T-helper 2 cell treated with Interferon-gamma antibody and Interleukin-4, amounts not matched to agents 100 ng/mL and 5 ng/mL, for 36 hours (primary cell): ENCODE data around the gene FOXJ3. TPM values are rescaled to one million over a fixed set of nuclear protein-coding genes. Genes with fewer than 3 reads are reported as not detected.

Experiments used
- intact Hi-C: fragments of 100-400 bp; cut with micrococcal nuclease; formaldehyde crosslinking; loops from one replicate; pipeline ENCODE4 v1.15.1; 2023
- total RNA-seq: library from RNA; stranded (reverse); gene quantifications from 2 replicates; pipeline ENCODE4 v1.2.3, GENCODE V29; 2022

FOXJ3 gene
- total RNA-seq, result 47.8 and 51.7 TPM in 2 replicates

GRCh38 chr1:42335050-42335808 lies at the start of gene FOXJ3:
Gene FOXJ3 (minus strand): TSS chr1:42335235. CDS start chr1:42311093, 24,142 bp downstream.
- intact Hi-C loops, result loop anchor here (1.0 to 10.0 kb wide), 7 partner anchors 16 to 432 kb away; partner anchors contain the start of genes C1orf50, HIVEP3, P3H1 and PPCS

DNA sequence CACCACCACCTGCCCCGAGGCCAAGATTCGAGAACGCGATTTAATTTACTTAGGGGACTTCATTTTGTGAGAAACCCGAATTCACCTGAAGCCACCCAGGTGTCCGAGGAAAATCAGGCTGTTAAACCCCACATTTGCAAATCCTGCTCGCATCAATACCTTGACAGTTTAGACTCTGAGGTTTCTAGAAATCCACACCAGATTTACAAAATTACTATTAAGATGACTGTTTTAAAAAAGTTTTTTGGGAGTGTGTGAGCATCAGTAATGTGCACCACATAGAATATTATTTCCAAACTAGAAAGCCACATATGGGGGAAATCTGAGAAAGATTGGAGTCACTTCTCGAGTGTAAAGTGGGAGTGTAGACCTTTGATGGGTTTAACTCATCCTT lies 46.2 kb upstream of the FOXJ3 start:
- intact Hi-C loops, result no loop called here

DNA sequence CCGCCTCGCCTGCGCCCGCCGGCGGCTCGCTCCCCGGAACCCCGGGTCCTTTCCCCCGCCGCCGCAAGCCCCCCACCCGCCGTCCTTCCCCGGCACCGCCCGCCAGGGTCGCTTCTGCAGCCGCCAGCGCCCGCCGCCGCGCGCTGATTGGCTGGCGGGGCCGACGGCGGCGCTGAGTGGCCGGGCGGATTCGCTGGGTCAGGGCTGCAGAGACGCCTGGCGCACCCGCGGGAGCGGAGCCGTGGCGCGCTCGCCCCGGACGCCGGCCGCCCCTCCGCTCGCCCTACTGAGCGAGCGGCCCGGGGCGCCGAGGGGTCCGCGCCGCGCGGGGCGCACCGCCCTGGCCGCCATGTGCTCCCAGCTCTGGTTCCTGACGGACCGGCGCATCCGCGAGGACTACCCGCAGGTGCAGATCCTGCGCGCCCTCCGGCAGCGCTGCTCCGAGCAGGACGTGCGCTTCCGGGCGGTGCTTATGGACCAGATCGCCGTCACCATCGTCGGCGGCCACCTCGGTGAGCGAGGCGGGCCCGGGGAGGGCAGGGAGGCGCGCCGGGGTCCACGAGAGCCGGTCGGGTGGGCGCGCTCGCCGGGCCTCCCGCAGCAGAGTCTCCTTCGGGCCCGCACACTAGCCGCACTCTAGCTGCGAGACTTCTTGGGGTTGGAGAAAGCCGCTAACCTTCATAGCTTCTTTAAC lies 45.7 kb upstream of the FOXJ3 start, which contains the start of gene RIMKLA:
Gene RIMKLA, plus strand, starts transcription at position 207 of the 694 bp plus-strand sequence. Its CDS starts 143 bp downstream, at position 350.
- intact Hi-C loops, result no loop called here

DNA sequence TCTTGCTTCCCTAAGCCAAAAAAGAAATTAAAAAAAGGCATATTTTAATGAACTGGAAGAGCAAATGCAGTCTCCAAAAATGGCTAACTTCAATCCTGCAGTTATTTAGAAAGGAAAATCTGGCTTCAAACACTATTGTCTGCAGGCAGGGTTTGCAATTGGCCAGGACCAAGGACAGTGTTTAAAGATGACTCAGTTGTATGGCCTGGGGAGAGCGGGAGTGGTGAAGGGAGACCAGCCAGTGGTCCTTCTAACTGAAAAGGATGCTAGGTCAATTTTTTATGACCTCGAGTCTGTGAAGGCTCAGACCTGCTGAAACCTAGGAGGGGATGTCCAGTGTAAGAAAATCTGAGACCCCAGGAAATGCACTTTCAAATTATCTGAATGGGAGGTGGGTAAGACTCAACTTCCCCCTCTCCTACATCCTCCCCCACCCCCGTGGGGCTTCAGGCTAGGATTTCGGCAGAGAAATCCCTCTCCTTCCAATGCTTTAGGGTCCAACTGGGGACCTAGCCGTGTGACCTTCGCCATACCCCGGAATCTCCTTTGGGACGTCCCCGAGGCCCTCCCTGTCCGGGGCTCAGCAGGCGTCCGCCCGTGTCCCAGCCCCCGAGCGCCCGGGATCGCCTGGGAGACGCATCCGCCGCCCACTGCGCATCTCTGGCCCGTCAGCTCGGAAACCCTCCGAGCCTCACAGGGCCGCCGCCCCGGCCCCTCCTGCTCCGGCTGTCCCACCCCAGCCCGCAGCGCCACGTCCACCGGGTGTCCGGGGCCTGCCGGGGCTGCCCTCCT lies 45.0 kb upstream of the FOXJ3 start:
- intact Hi-C loops, result no loop called here

GRCh38 chr1:42372796-42373195 lies 37.8 kb upstream of the FOXJ3 start:
- intact Hi-C loops, result no loop called here

DNA sequence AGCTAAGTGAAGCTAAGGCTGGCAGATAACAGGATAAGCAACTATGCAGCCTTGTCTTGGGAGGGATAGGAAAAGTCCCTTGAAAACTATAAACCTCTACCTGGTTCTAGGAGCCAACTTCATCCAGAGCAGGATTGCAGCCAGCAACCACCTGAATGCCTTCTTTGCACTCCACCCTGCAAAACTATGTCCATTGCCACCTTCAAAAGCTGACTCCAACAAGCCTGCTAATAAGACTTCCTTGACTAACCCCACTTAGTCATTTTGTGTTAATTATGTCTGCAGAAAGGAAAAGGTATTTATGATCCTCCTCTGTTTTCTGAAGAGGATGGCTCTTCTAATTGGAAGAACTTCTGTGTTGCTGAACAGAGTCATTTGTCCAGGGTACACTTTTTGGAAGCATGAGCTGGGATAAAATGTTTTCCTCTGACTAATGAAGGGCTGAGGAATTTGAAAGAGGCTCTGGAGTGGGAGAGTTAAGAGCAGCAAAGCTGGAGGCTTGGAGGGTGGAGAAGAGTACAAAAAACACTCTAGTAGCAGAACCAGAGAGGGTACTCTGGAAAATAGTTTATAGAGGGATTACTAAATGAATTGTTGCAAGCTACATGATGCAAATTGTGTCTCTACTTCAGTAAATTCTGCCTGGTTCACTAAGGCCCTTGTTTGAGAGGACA lies 36.0 kb upstream of the FOXJ3 start:
- intact Hi-C loops, result no loop called here

DNA sequence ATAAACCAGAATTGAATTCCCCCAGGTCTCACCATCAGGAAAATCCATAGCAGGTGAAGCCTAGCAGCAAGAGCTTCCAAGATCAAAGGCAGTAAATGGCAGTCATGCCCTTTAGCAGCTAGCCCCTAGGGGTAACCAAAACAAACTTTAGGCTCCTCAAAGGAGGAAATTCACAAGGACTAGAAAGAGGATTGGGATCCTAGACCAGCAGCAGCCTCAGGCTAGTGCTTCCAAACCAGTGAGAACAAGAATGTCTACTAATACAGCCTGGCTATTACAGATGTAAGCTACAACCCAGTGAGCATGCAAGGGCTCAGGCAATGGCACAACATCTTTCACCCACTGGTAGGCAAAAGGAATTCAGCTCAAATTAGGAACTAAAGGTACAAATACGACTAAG lies 34.4 kb upstream of the FOXJ3 start:
- intact Hi-C loops, result no loop called here

DNA sequence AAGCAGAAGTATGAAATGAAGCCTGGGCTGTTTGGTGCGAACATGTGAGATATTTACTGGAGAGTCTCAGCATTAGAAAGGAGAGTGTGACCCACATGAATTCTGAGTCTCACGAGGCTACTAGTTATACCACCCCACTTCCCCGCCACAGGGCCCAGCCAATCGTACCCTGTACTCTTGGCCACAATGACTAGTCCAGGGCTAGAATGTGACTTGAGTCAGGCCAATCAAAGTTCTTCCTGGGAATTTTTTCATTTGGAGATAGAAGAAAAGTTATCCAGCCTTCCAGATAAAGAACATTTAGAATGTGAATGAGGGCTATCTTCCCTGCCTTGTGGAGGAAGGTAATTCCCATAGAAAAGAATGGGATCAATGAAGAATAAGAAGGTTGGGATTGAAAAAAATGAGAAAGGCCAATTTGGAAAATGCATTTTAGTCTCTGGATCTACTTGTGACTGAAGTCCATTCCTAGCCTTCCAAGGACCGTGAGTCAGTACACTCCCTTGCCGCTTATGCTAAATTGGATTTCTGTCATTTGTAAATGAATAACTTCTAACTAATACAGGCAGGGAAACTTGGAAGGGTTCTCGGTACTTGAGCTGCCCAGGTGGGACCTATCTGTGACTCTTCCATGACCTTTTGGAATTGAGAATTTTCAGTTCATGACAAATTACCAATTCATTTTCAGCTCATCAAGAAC lies 33.2 kb upstream of the FOXJ3 start:
- intact Hi-C loops, result no loop called here

DNA sequence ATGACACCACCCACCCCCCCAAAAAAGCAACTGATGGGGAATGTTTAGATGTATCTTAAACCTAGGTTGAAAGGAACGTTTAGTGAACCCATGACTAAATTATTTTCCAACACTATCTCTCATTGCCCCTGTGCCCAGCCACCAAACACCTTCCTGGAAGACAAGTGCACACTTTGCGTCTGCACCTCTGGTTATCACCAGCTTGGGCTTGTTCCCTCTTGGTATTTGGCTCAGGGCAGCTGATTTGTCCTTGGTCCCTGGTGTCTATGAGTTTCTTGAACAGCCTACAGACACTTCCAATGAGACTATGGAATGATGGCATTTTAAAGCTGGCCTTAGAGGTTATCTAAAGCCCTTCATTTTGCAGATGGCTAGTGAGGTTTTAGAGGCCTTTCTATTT lies 30.1 kb upstream of the FOXJ3 start:
- intact Hi-C loops, result no loop called here

GRCh38 chr1:42364542-42364941 lies 29.5 kb upstream of the FOXJ3 start:
- intact Hi-C loops, result no loop called here

GRCh38 chr1:42364089-42364488 lies 29.1 kb upstream of the FOXJ3 start:
- intact Hi-C loops, result no loop called here

DNA sequence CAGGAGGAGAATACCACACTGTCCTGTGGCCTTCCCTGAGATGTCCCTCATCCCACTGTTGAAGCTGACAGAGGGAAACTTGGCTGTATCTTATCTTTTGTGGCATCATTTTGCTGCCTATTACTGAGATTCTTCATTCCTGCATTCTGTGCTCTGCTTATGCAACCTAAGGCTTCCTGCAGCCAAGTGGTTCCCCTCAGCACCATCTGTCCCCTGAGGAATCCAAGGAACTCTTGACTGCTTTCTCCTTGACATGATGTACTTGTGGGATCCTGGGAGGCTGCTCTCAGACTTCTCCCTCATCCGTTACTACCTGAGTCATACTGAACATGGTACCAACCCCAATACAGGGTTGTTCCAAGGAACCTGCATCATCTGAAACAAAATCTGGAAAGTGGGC lies 24.4 kb upstream of the FOXJ3 start:
- intact Hi-C loops, result no loop called here

- intact Hi-C loops, result no loop called here
Measured at GRCh38 chr1:42358791-42359190, 23.8 kb upstream of the FOXJ3 start.

GRCh38 chr1:42350086-42350485 lies 15.1 kb upstream of the FOXJ3 start:
- intact Hi-C loops, result no loop called here

DNA sequence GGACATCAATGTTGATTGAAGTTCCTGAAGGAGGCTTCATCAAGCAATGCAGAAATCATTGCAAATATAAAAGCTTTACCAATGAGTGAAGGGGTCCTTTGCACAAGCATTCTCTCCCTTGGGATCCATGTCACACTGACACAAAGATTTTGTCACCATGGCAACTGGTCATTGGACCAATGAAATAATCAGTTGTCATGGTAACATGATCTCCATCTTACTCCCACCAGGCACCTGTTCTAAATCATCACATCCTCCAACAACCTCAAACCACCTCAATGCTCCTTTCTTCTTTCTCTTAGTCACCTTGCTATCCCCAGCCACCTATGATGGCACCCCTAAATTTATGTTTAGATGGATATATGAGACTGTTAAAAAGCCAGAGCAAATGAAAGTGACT lies 13.5 kb upstream of the FOXJ3 start:
- intact Hi-C loops, result no loop called here

GRCh38 chr1:42343049-42343448 lies 8.0 kb upstream of the FOXJ3 start:
- intact Hi-C loops, result no loop called here

- intact Hi-C loops, result no loop called here
Measured at GRCh38 chr1:42340901-42341300, 5.9 kb upstream of the FOXJ3 start.

DNA sequence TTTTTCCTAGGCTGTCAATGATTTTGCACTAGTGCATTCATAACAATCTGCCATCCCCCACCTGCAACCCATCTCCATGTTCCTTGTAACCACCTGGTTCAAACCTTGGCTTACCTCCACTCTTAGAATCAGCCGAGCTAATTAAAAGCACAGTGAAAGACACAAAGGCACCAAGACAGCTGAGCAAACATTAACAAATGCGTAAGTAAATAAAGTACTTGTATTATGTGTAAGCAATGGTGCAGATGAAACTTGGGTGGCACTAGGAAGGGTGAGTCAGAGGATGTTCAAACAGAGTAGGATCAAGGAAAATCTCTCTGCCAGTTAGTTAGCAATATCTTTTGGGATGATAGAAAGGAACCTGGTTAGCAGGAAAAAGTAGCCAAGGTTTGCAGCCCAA lies 5.1 kb upstream of the FOXJ3 start:
- intact Hi-C loops, result no loop called here

DNA sequence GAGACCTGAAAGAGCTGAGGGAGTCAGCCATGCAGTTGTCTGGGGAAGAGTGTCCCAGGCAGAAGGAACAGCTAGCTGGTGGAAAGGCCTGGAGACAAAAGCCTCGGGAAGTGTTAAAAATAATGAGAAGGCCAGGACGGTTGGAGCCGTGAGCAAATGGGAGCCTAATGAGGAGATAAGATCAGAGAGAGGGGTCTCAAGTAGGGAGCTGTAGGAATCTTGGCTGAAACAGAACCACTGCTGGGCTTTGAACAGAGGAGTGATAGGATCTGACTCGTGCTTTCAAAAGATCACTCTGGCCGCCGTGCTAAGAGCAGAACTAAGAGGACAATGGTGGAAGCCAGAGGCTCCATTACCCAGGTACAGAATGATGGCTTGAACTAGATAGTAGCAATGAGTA lies 1.9 kb upstream of the FOXJ3 start:
- intact Hi-C loops, result loop anchor here (5.0 to 10.0 kb wide), 3 partner anchors 162 to 422 kb away; partner anchors contain the start of genes HIVEP3 and YBX1

- intact Hi-C loops, result loop anchor here (1.0 to 10.0 kb wide), 7 partner anchors 17 to 431 kb away; partner anchors contain the start of genes C1orf50, HIVEP3, P3H1 and PPCS
Measured at GRCh38 chr1:42335809-42336518, 929 bp upstream of the FOXJ3 start.
